ENCODE data around the gene OR2AP1. TPM values are rescaled to one million over a fixed set of nuclear protein-coding genes. Genes with fewer than 3 reads are reported as not detected.
"Not testable (repeated sequence)": the region's sequence is repeated elsewhere in the genome, so short reads cannot be mapped to it uniquely, and the experiment has no call there.

The OR2AP1 gene
- total RNA-seq (2014; rRNA removed; shearing (Covaris generic)), result not detected in 2 replicates

GRCh38 chr12:55572168-55572567 is at the start of gene OR2AP1:
OR2AP1 (plus strand) TSS chr12:55572468; CDS start chr12:55574415, 1,947 bp downstream.
- no peak for DNase-seq (ENCODE audit: low spot score)

DNA sequence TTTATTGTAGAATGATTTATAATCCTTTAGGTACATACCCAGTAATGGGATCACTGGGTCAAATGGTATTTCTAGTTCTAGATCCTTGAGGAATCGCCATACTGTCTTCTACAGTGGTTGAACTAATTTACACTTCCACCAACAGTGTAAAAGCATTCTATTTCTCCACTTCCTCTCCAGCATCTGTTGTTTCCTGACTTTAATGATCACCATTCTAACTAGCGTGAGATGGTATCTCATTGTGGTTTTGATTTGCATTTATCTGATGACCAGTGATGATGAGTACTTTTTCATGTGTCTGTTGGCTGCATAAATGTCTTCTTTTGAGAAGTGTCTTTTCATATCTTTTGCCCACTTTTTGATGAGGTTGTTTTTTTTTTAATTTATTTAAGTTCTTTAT is 24.0 kb upstream of the OR2AP1 start:
- not testable (repeated sequence) for DNase-seq (ENCODE audit: low spot score)

DNA sequence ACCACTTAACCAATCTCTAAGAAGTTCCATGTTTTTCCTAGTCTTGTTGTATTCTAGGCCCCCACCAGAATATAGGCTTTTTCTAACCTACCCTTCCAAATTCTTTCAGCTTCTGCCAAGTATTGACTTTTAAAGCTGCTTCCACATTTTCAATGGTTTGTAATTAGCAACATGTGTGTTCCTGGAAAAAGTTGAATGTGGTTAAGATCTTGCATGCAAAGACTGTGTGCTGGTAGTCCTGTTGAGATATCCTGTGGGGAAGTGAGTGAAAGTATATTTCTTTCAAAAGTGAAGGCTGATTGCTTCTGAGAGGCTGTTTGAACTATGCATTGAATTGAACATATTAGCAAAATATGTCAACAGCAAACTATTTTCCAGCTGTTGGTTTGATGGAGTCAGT is 23.5 kb upstream of the OR2AP1 start:
- DNase-seq (ENCODE audit: low spot score), result no peak

DNA sequence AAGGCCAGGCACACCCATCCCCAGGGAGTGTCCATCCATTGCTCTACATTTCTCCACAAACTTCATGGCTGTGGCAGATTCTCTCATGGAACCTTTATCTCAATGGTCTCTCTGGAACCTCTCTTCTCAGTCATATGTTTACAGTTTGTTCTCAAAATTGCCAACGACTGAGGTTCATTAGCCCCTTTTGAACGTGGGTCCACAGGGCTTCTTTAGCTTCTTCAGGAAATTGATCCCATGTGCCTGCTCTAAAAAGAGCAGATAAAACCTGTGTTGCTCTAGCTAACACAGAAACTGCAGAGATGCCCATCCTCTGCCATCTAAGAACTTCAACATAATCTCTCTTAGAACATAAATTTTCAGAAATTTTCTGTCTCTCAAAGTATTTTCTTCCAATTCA is 23.0 kb upstream of the OR2AP1 start, which contains the start of gene OR6C4:
OR6C4 (plus strand) TSS at position 301 of the 400 bp plus-strand sequence. CDS start 1,625 bp downstream, outside the sequence.
- no peak for DNase-seq (ENCODE audit: low spot score)

DNA sequence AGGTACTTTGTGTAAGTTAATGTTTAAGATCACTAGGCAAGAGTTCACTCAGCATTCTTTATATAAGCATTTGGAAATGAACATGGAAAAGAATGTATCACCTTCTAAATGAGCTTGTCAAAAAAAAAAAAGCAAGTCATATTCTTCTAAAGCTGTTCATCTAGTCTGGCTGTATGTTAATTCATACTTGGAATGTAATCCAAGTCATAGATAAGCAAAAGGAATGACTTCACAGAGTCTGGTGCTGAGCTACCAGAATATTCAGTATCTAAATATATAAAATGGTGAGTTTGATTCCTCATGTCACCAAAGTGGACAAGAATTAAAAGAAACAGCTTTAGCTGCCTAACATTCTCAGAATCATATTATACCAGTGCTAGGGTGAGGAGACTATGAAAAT is 18.0 kb upstream of the OR2AP1 start:
- no peak for DNase-seq (ENCODE audit: low spot score)

DNA sequence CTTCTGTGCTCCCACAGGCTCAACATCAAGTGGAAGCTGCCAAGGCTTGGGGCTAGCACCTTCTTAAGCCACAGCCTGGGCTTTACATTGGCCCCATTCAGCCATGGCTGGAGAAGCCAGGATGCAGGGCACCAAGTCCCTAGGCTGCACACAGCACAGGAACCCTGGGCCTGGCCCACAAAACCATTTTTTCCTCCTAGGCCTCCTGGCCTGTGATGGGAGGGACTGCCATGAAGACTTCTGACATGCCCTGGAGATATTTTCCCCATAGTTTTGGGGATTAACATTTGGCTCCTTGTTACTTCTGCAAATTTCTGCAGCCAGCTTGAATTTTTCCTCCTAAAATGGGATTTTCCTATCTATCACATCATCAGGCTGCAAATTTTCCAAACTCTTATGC is 2.2 kb upstream of the OR2AP1 start:
- DNase-seq (ENCODE audit: low spot score), result not testable (repeated sequence)

DNA sequence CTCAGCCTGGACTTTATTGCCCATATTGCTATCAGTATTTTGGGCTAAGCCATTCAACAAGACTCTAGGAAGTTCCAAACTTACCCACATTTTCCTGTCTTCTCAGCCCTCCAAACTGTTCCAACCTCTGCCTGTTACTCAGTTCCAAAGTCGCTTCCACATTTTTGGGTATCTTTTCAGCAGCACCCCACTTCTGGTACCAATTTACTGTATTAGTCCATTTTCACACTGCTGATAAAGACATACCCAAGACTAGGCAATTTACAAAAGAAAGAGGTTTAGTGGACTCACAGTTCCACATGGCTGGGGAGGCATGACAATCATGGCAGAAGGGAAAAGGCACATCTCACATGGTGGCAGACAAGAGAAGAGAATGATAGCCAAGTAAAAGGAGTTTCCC is 1.6 kb upstream of the OR2AP1 start:
- not testable (repeated sequence) for DNase-seq (ENCODE audit: low spot score)

DNA sequence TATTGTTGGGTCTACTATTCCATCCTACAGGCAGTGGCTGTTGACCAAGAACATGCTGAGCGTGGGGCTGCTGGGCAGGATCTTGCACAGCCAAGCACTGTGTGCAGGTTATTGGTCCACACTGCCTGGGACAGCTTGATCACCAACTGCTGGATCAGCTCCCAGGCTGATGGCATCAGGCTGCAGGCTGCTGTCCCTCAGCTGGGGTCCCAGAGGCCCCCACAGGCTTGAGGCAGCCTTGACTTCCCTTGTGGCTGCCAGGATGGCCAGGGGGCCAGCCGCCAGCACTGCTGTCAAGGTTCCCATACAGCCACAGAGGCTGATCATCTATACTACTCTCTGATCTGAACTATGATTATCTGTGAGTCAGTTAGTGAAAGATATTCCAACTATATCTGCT is 9.8 kb downstream of the OR2AP1 start:
- no peak for DNase-seq (ENCODE audit: low spot score)

DNA sequence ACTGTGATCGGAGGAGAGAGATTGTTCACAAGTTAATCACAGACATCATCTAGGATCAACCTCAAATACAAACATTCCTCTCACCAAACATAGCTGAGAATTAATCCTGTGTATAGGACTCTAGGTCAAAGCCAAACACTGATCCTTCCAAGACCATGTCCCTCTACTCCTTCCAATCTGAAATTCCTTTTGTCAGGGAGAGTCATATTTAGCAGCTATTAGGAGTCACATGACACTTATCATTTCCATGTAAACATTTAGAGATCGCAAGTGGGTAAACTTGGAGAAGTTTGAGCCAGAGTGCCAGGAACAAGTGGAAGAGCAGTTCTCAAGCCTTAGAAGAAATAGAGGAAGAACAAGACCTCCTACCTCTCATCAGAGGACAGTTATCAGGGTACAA is 13.5 kb downstream of the OR2AP1 start:
- DNase-seq (ENCODE audit: low spot score), result no peak

GRCh38 chr12:55590152-55590551 is 17.9 kb downstream of the OR2AP1 start:
- DNase-seq (ENCODE audit: low spot score), result not testable (repeated sequence)

- DNase-seq (ENCODE audit: low spot score), result no peak
Observed at GRCh38 chr12:55607821-55608594, 35.7 kb downstream of the OR2AP1 start.

- no peak for DNase-seq (ENCODE audit: low spot score)
Observed at GRCh38 chr12:55610598-55610997, 38.3 kb downstream of the OR2AP1 start.

DNA sequence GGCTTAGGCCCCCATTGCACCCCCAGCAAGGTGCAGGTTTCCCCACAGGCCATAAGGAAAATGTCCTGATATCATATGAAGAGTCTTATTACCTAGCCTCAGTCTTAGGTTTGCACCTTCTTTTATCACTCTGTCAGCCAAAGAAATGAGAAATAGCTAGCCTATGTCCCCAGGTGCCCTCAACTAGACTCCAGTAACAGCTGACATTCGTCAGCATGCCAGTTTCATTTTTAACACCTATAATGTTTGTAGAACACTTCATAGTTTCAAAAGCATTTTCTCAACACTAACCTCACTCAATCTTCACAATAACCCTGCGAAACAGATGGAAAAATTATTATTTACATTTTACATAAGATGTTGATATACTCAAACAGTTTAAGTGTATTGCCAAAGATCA is 40.4 kb downstream of the OR2AP1 start:
- DNase-seq (ENCODE audit: low spot score), result no peak

GRCh38 chr12:55614764-55615163 is 42.5 kb downstream of the OR2AP1 start:
- no peak for DNase-seq (ENCODE audit: low spot score)

DNA sequence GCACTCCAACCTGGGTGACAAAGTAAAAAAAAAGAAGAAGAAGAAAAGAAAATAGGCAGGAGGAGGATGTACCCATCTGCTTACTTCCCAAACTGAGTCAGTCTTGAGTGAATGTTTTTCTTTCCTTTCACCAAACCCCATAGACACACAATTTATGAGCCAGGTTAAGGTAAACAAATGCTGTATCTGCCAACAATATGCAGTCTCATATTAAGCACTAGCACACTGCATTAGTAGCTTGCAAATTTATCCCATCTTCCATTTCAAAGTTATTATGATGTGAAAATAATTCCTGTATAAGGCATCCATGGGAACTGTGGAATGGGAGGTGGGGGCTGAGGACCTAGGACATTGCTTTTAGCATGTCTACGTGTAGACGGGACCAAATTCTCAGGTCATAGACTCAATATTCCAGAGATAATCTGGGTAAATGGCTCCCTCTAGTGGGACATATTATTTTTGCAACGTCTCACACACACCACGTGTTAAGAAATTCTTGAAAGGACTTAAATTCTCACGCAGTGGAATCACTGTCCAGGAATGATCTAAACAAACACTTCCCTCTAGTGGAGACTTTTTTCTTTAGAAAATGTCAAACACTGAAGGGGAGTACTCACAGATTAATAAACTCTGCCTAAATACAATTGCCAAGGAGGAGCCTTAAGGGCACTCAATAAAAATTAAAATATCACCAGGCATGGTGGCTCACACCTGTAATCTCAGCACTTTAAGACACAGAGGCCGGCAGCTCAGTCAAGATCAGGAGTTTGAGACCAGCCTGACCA is 47.3 kb downstream of the OR2AP1 start:
- DNase-seq (ENCODE audit: low spot score), result peak; percentile 86

DNA sequence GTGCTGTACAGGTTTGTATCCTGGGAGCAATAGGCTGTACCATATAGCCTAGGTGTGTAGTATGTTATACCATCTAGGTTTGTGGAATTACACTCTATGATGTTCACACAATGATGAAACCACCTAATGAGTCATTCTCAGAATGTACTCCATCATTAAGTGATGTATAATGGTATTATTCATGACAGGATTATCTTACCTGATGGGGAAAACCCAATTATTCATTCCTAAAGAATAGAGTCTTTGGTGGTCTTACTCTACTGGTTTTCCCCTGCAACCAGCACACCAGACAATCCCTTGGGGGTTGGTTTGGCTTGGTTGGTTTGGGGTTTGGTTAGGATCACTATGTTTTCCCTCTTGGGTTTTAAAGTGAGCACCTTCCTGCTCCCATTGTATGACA is 51.8 kb downstream of the OR2AP1 start:
- no peak for DNase-seq (ENCODE audit: low spot score)

Other genes starting within 250 kb of the OR2AP1 start
- gene OR6C3, start 241.7 kb upstream of the OR2AP1 start, total RNA-seq (2014; rRNA removed; shearing (Covaris generic)), result not detected in 2 replicates
- gene OR6C75, start 209.5 kb upstream of the OR2AP1 start, total RNA-seq (2014; rRNA removed; shearing (Covaris generic)), result not detected in 2 replicates
- not detected in 2 replicates for gene OR6C65, start 171.9 kb upstream of the OR2AP1 start, total RNA-seq (2014; rRNA removed; shearing (Covaris generic))
- gene OR6C76, start 146.2 kb upstream of the OR2AP1 start, total RNA-seq (2014; rRNA removed; shearing (Covaris generic)), result not detected in 2 replicates
- not detected in 2 replicates for gene OR6C2, start 128.4 kb upstream of the OR2AP1 start, total RNA-seq (2014; rRNA removed; shearing (Covaris generic))
- not detected in 2 replicates for gene OR6C70, start 102.3 kb upstream of the OR2AP1 start, total RNA-seq (2014; rRNA removed; shearing (Covaris generic))
- not detected in 2 replicates for gene OR6C68, start 80.1 kb upstream of the OR2AP1 start, total RNA-seq (2014; rRNA removed; shearing (Covaris generic))
- not detected in 2 replicates for gene OR6C4, start 22.9 kb upstream of the OR2AP1 start, total RNA-seq (2014; rRNA removed; shearing (Covaris generic))
- gene OR10P1, start 64.4 kb downstream of the OR2AP1 start, total RNA-seq (2014; rRNA removed; shearing (Covaris generic)), result not detected in 2 replicates
- 0.88 and 1.2 TPM in 2 replicates for gene ITGA7, start 135.4 kb downstream of the OR2AP1 start, total RNA-seq (2014; rRNA removed; shearing (Covaris generic))
- gene BLOC1S1, start 143.6 kb downstream of the OR2AP1 start, total RNA-seq (2014; rRNA removed; shearing (Covaris generic)), result 116 and 160 TPM in 2 replicates
- gene RDH5, start 147.9 kb downstream of the OR2AP1 start, total RNA-seq (2014; rRNA removed; shearing (Covaris generic)), result 0.49 and 0.81 TPM in 2 replicates
- gene CD63, start 156.5 kb downstream of the OR2AP1 start, total RNA-seq (2014; rRNA removed; shearing (Covaris generic)), result 1,118 and 1,197 TPM in 2 replicates
- 7.7 and 8.4 TPM in 2 replicates for gene GDF11, start 170.7 kb downstream of the OR2AP1 start, total RNA-seq (2014; rRNA removed; shearing (Covaris generic))
- 131 and 170 TPM in 2 replicates for gene SARNP, start 245.3 kb downstream of the OR2AP1 start, total RNA-seq (2014; rRNA removed; shearing (Covaris generic))
- gene ORMDL2, start 245.6 kb downstream of the OR2AP1 start, total RNA-seq (2014; rRNA removed; shearing (Covaris generic)), result 35.9 and 37.2 TPM in 2 replicates

All from H4 (cell line).